Stimulated activated CD4-positive, alpha-beta T cell treated with anti-CD3 and anti-CD28 coated beads, TNF-alpha, amount 100 ng/mL, for 1 hour (primary cell): Measurements from ENCODE around the gene ZNF550.
A peak's percentile ranks its signal among the peaks of the same experiment; 100 is the strongest.
"Not testable (repeated sequence)": the region's sequence is repeated elsewhere in the genome, so short reads cannot be mapped to it uniquely, and the experiment has no call there.

Experiments used
- DNase-seq, 3 donors: peaks; one replicate each; pipeline ENCODE4 v3.0.0-alpha.2; 2020; ENCODE audit warnings: low read depth in 3 of 3, low spot score in 1 of 3

ZNF550 gene

GRCh38 chr19:57537953-57538547, 21.6 kb downstream of the ZNF550 start:
- no peak for DNase-seq

GRCh38 chr19:57527136-57527881, 32.4 kb downstream of the ZNF550 start, which contains the start of gene ZNF549:
TSS of gene ZNF549 (plus strand) at chr19:57527356. CDS start at chr19:57527574, 218 bp downstream.
- DNase-seq, result peak; percentile 63 to 65 (median 64)

- not testable (repeated sequence) for DNase-seq
Measured at GRCh38 chr19:57518021-57518420, 41.6 kb downstream of the ZNF550 start.

- DNase-seq, result no peak
Measured at GRCh38 chr19:57515255-57515654, 44.4 kb downstream of the ZNF550 start.

- no peak for DNase-seq
Measured at GRCh38 chr19:57512845-57513244, 46.8 kb downstream of the ZNF550 start.

GRCh38 chr19:57511484-57511883, 48.2 kb downstream of the ZNF550 start:
- DNase-seq, result no peak

- DNase-seq, result no peak
Measured at GRCh38 chr19:57506163-57506562, 53.5 kb downstream of the ZNF550 start.

- not testable (repeated sequence) for DNase-seq
Measured at GRCh38 chr19:57500400-57500799, 59.3 kb downstream of the ZNF550 start.

GRCh38 chr19:57499680-57500395, 59.8 kb downstream of the ZNF550 start, which contains the start of gene ZNF773:
TSS of gene ZNF773 (plus strand) at chr19:57499938. CDS start at chr19:57500081, 143 bp downstream.
- peak; percentile 88 to 90 (median 89) for DNase-seq

- not testable (repeated sequence) for DNase-seq
Measured at GRCh38 chr19:57499332-57499679, 60.4 kb downstream of the ZNF550 start.

- DNase-seq, result not testable (repeated sequence)
Measured at GRCh38 chr19:57488299-57488644, 71.4 kb downstream of the ZNF550 start.

GRCh38 chr19:57487477-57488298, 72.0 kb downstream of the ZNF550 start, which contains the start of gene ZNF419:
TSS of gene ZNF419 (plus strand) at chr19:57487750. CDS start at chr19:57487951, 201 bp downstream.
- DNase-seq, result peak; percentile 81 to 90 (median 87)
